K562 (cell line): ENCODE data around the gene PKDCC. TPM values are rescaled to one million over a fixed set of nuclear protein-coding genes. Genes with fewer than 3 reads are reported as not detected.
"Not testable (repeated sequence)": the region's sequence is repeated elsewhere in the genome, so short reads cannot be mapped to it uniquely, and the experiment has no call there.

Source experiments
- ATAC-seq: fragments of 200-7000 bp; cut with Tn5 transposase; 3 replicates; pipeline ENCODE4 v1.9.1; 2020; ENCODE audit warnings: moderate library complexity
- BruUV-seq: library from RNA; stranded (reverse); fragments of 400-500 nt; replicated peaks from 2 replicates; lab custom pipeline; 2021; lab: Mats Ljungman, UMichigan
- CTCF ChIA-PET: fragments of 300-600 bp; formaldehyde crosslinking; extraction: SDS; loops from one replicate; lab custom pipeline; 2021; ENCODE audit warnings: low intra/inter-chr PET ratio; lab: Yijun Ruan, JAX
- POLR2A ChIA-PET: fragments of 300-600, 350-650 bp; sonication (Branson Sonifier 250); formaldehyde crosslinking; extraction: SDS; loops from one replicate; lab custom pipeline; 2021; ENCODE audit warnings: antibody characterized with exemption, inconsistent platforms; lab: Yijun Ruan, JAX
- DNase-seq, 4 experiments: peaks; one replicate each; pipeline versions ENCODE4 v3.0.0 to v3.0.0-alpha.2; 2011 to 2018; ENCODE audit warnings: low spot score in 3 of 4, mixed read lengths in 3 of 4; ENCODE audit errors: extremely low read depth in 1 of 4
- FAIRE-seq: peaks from 2 replicates; lab custom pipeline; 2011; peaks lifted over from hg19 to GRCh38; lab: Jason Lieb, UNC
- H2AFZ ChIP-seq: 2 replicates; pipeline ENCODE4 v1.6.0; 2011; ENCODE audit warnings: low read depth, low read length, control low read depth, inconsistent platforms
- H3K27ac ChIP-seq: fragments of 200-600 bp; 3 replicates; pipeline ENCODE4 v1.8.0; 2011; ENCODE audit warnings: low read depth, mild to moderate bottlenecking, control low read depth, inconsistent platforms, low read length, moderate library complexity, mixed read lengths; ENCODE audit errors: extremely low read depth
- H3K27me3 ChIP-seq, 2 experiments: fragments of 300-600 bp in 1 of 2; 2 replicates in 1 of 2; 3 replicates in 1 of 2; pipeline versions ENCODE4 v1.6.0 to v1.8.0; 2011; ENCODE audit warnings: inconsistent platforms in 2 of 2, low read length in 2 of 2, mild to moderate bottlenecking in 1 of 2, mixed read lengths in 1 of 2, moderate library complexity in 1 of 2; ENCODE audit not compliant: control insufficient read depth in 2 of 2, insufficient read depth in 2 of 2
- H3K36me3 ChIP-seq: fragments of 300-600 bp; 3 replicates; pipeline ENCODE4 v1.8.0; 2011; ENCODE audit warnings: mild to moderate bottlenecking, low read length, inconsistent platforms; ENCODE audit not compliant: control insufficient read depth, insufficient read depth
- H3K4me1 ChIP-seq, 2 experiments: fragments of 200-600 bp in 1 of 2; replicated peaks in 1 of 2; 2 replicates in 1 of 2; 3 replicates in 1 of 2; pipeline versions ENCODE4 v1.5.1 to v1.8.0; 2011; ENCODE audit warnings: inconsistent platforms in 2 of 2, low read length in 2 of 2, mild to moderate bottlenecking in 1 of 2, mixed read lengths in 1 of 2, moderate library complexity in 1 of 2; ENCODE audit not compliant: control insufficient read depth in 2 of 2, insufficient read depth in 2 of 2
- H3K4me2 ChIP-seq: 2 replicates; pipeline ENCODE4 v1.6.1; 2011; ENCODE audit warnings: low read length, control low read depth, inconsistent platforms, mixed read lengths; ENCODE audit not compliant: insufficient read depth
- H3K4me3 ChIP-seq: fragments of 200-600 bp; sonication (generic), shearing (Covaris generic); 2 replicates; pipeline ENCODE4 v1.5.1; 2016; ENCODE audit warnings: control low read depth, inconsistent platforms
- H3K79me2 ChIP-seq: fragments of 200-600 bp; 3 replicates; pipeline ENCODE4 v1.8.0; 2011; ENCODE audit warnings: low read length, inconsistent platforms; ENCODE audit not compliant: control insufficient read depth, insufficient read depth
- H3K9ac ChIP-seq, 2 experiments: 2 replicates each; pipeline versions ENCODE4 v1.6.0 to v1.6.1; 2011; ENCODE audit warnings: low read depth in 2 of 2, low read length in 2 of 2, control low read depth in 1 of 2, inconsistent platforms in 1 of 2, mild to moderate bottlenecking in 1 of 2, mixed read lengths in 1 of 2; ENCODE audit not compliant: insufficient read depth in 1 of 2
- H3K9me1 ChIP-seq: one replicate; pipeline ENCODE4 v1.6.0; 2011; ENCODE audit warnings: inconsistent platforms, mild to moderate bottlenecking, low read length, moderate library complexity; ENCODE audit not compliant: control insufficient read depth, insufficient read depth
- H3K9me3 ChIP-seq: replicated peaks from 2 replicates; pipeline ENCODE4 v1.5.1; 2011; ENCODE audit warnings: low read depth, low read length, inconsistent platforms; ENCODE audit not compliant: control insufficient read depth, insufficient read depth
- H4K20me1 ChIP-seq: replicated peaks from 2 replicates; pipeline ENCODE4 v1.6.1; 2011; ENCODE audit warnings: low read length, inconsistent platforms, mixed read lengths; ENCODE audit not compliant: control insufficient read depth, insufficient read depth
- MTA1 ChIP-seq: fragments of 450-650 bp; IDR thresholded peaks from 2 replicates; pipeline ENCODE4 v1.6.1; 2017; ENCODE audit warnings: borderline replicate concordance
- MYBL2 ChIP-seq, 2 experiments: fragments of 450-650 bp in 1 of 2; sonication (generic) in 1 of 2; formaldehyde crosslinking in 1 of 2; IDR thresholded peaks; 2 replicates each; pipeline versions ENCODE4 v1.6.1 to v1.8.1; 2017 to 2022; ENCODE audit warnings: borderline replicate concordance in 1 of 2, inconsistent platforms in 1 of 2, low read depth in 1 of 2, mild to moderate bottlenecking in 1 of 2, missing genetic modification reagents in 1 of 2, moderate library complexity in 1 of 2
- POLR2G ChIP-seq: fragments of 200-400 bp; formaldehyde crosslinking; IDR thresholded peaks from 2 replicates; pipeline ENCODE4 v1.6.1; 2017; ENCODE audit warnings: low read depth, mild to moderate bottlenecking, antibody characterized with exemption, low read length, moderate library complexity
- TAF7 ChIP-seq: fragments of 450-650 bp; IDR thresholded peaks from 2 replicates; pipeline ENCODE4 v1.6.1; 2016; ENCODE audit warnings: missing genetic modification characterization, missing compliant biosample characterization
- ZEB2 ChIP-seq: fragments of 450-650 bp; IDR thresholded peaks from 2 replicates; pipeline ENCODE4 v1.6.1; 2016
- WGBS: fragments of 100-300 bp; shearing (Covaris generic); methylation state at CpG from one replicate; pipeline ENCODE4 v1.1.6; 2016; ENCODE audit warnings: low coverage, mixed read lengths; ENCODE audit not compliant: insufficient coverage; ENCODE audit errors: missing lambda C conversion rate; 5-methylcytosine and 5-hydroxymethylcytosine counted together
- in situ Hi-C: fragments of 300-500 bp; cut with MboI; formaldehyde crosslinking; loops from 4 replicates; pipeline ENCODE4 v1.15.0; 2018; ENCODE audit warnings: inconsistent platforms, mixed read lengths
- intact Hi-C: fragments of 100-400 bp; cut with micrococcal nuclease; formaldehyde crosslinking; loops from 2 replicates; pipeline ENCODE4 v1.14.2; 2022
- polyA plus RNA-seq, 8 experiments: library from polyadenylated mRNA; depleted of rRNA in 4 of 8; stranded (reverse) in 5 of 8; unstranded in 3 of 8; fragments of >200 nt; fragmentation: Nextera tagmentation in 2 of 8; fragmentation: Illumina TruSeq in 1 of 8; extraction: Ambion mirVana in 2 of 8; extraction: Trizol in 1 of 8; gene quantifications; 2 replicates each; pipeline versions ENCODE4 v1.2.1 to v1.2.3, GENCODE V29; 2011 to 2014; ENCODE audit warnings: inconsistent platforms in 1 of 8, missing spikeins in 1 of 8
- total RNA-seq, 7 experiments: library from RNA; depleted of rRNA in 6 of 7; stranded (reverse); fragments of >200 nt in 6 of 7; fragmentation: Illumina TruSeq in 2 of 7; extraction: Trizol in 2 of 7; gene quantifications; 2 replicates each; pipeline versions ENCODE4 v1.2.1 to v1.2.3, GENCODE V29; 2011 to 2021; ENCODE audit warnings: low replicate concordance in 1 of 7
- TF ChIP-seq, protein P1 (sequence below): IDR thresholded peaks from 2 replicates; pipeline ENCODE4 v1.6.1; 2016; ENCODE audit warnings: missing genetic modification characterization, missing compliant biosample characterization

Gene PKDCC
- total and polyA plus RNA-seq, 9 of the 15 experiments (the other 6 are each of a cell fraction or from before 2014, with no cell fraction given) = 0.62 to 14.8 (median 1.3) TPM; not detected in 2

GRCh38 chr2:42079737-42080287, 32.0 kb downstream of the PKDCC start:
- Histone ChIP-seq H3K4me3 (no peak overlapping the region), H3K9ac (no peak overlapping the region), H4K20me1 (no peaks in the 10 kb centered on the region; the same call in 1 of the 2 replicates), H2AFZ (no peak overlapping the region), H3K9me3 (no peaks in the 10 kb centered on the region), H3K4me2 (no peak overlapping the region), H3K79me2 (no peaks in the 10 kb centered on the region), H3K4me1 (no peaks in the 10 kb centered on the region), H3K36me3 (no peaks in the 10 kb centered on the region), H3K27ac (no peak overlapping the region), H3K27me3 (peaks cover 4 to 11% of the 10 kb centered on the region in 2 experiments; a peak in 3 of 5 replicates), H3K9me1 (no peaks in the 10 kb centered on the region)
- POLR2A ChIA-PET = no interaction called here
- WGBS = 0% methylated on average over 3 of the region's 3 CpGs
- intact Hi-C loops = no loop called here
- ATAC-seq (no peak), FAIRE-seq (no peak), DNase-seq (no peak)
- CTCF ChIA-PET = no interaction called here
- BruUV-seq = no TSS peak
- in situ Hi-C loops = no loop called here
- TF ChIP-seq MYBL2 (IDR thresholded peaks at IDR 0.05; ENCODE audit: low read depth) (no peak), MYBL2 (CRISPR knock-in tag; IDR thresholded peaks at IDR 0.05; ENCODE audit: borderline replicate concordance) (no peak), POLR2G (no peak), TAF7 (tag) (no peak), ZEB2 (no peak), MTA1 (no peak)
- TF ChIP-seq, protein P1, sequence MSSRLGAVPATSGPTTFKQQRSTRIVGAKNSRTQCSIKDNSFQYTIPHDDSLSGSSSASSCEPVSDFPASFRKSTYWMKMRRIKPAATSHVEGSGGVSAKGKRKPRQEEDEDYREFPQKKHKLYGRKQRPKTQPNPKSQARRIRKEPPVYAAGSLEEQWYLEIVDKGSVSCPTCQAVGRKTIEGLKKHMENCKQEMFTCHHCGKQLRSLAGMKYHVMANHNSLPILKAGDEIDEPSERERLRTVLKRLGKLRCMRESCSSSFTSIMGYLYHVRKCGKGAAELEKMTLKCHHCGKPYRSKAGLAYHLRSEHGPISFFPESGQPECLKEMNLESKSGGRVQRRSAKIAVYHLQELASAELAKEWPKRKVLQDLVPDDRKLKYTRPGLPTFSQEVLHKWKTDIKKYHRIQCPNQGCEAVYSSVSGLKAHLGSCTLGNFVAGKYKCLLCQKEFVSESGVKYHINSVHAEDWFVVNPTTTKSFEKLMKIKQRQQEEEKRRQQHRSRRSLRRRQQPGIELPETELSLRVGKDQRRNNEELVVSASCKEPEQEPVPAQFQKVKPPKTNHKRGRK (tag) = 0 out of 2 replicates have a peak, but pooled peaks have one; percentile 54

DNA sequence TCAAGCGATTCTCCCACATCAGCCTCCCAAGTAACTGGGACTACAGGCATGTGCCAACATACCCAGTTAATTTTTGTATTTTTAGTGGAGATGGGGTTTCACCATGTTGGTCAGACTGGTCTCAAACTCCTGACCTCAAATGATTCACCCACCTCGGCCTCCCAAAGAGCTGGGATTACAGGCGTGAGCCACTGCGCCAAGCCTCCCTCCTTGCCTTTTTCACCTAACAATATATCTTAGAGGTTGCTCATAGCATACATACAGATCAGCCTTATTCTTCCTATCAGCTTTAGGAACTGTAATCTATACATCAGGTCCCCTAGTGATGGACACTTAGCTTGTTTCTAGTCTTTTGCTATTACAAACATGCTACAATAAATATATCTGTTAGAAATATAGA, 33.3 kb downstream of the PKDCC start:
- H3K4me1 ChIP-seq, H3K79me2 ChIP-seq, H3K9me1 ChIP-seq, H3K36me3 ChIP-seq, DNase-seq, H2AFZ ChIP-seq, H3K27ac ChIP-seq, H3K4me3 ChIP-seq, H3K9ac ChIP-seq, H3K9me3 ChIP-seq, POLR2A ChIA-PET, BruUV-seq, intact Hi-C loops, in situ Hi-C loops, H3K4me2 ChIP-seq, H4K20me1 ChIP-seq, FAIRE-seq, ATAC-seq: not testable (repeated sequence)
- CTCF ChIA-PET = interaction anchor here (0.6 kb wide), 1 partner anchor 213 kb away, joined by 3 read pairs; no protein-coding TSS in a partner anchor
- H3K27me3 ChIP-seq = peaks cover 4 to 11% of the 10 kb centered on the region in 2 experiments; a peak in 3 of 5 replicates
- 0% methylated on average over 3 of the region's 4 CpGs for WGBS
